Measurements from ENCODE around the gene PADI3. TPM values are rescaled to one million over a fixed set of nuclear protein-coding genes. Genes with fewer than 3 reads are reported as not detected.

Gene PADI3
- not detected for total RNA-seq
- under 1 TPM in 1 of 3 donors, not detected in 2; 0.51 TPM for polyA plus RNA-seq

DNA sequence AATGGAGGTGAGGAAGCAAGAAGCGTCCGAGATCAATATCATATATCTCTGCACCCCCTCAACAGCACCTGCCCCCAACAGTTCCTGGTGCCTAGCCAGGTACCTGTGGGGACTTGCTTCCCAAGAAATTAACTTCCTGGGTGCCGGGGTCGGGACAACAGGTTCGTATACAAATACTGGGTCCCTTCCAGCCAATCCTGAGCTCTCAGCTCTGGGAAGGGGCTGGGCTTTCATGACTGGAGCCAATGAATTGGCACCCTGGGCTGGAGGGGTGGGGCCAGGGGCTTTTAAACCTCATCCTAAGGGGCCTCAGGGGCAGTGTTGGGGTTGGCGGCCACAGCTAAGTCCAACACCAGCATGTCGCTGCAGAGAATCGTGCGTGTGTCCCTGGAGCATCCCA, at the start of gene PADI3:
Gene PADI3 (plus strand): TSS at position 318 of the 400 bp plus-strand sequence. CDS start 40 bp downstream, at position 358.
- peaks cover 0 to 8% (median 0%) of the 10 kb centered on the region in 3 donors for H3K27me3 ChIP-seq
- TF ChIP-seq POLR2A (IDR thresholded peaks at IDR 0.05): no peak
- H3K4me3 ChIP-seq: no peak within 1 kb of the TSS
- WGBS, 2 donors: 75 to 81% methylated on average over 9 of the region's 9 CpGs
- no peak for DNase-seq
- no peaks in the 10 kb centered on the region for H3K9me3 ChIP-seq
- intact Hi-C loops (cut with DNase I): no loop called here
- H3K4me1 ChIP-seq: no peaks in the 10 kb centered on the region
- no peaks in the 10 kb centered on the region for H3K36me3 ChIP-seq
- no peak within 1 kb of the TSS for H3K27ac ChIP-seq

- H3K4me3 ChIP-seq: no peak overlapping the region
- H3K9me3 ChIP-seq: no peaks in the 10 kb centered on the region
- H3K36me3 ChIP-seq: no peaks in the 10 kb centered on the region
- H3K4me1 ChIP-seq: no peaks in the 10 kb centered on the region
- peak; percentile 9 for DNase-seq
- H3K27ac ChIP-seq: no peak overlapping the region
- intact Hi-C loops (cut with DNase I): no loop called here
- no peak for TF ChIP-seq POLR2AphosphoS5 (IDR thresholded peaks at IDR 0.05)
- no peak for TF ChIP-seq POLR2A (IDR thresholded peaks at IDR 0.05)
- no peak for TF ChIP-seq EP300 (IDR thresholded peaks at IDR 0.05)
- TF ChIP-seq CTCF (IDR thresholded peaks at IDR 0.05): no peak
- WGBS, 2 donors: 72 to 84% methylated on average over 9 of the region's 9 CpGs
- no peaks in the 10 kb centered on the region for H3K27me3 ChIP-seq
Observed at GRCh38 chr1:17199267-17200044, 49.4 kb upstream of the PADI3 start.

DNA sequence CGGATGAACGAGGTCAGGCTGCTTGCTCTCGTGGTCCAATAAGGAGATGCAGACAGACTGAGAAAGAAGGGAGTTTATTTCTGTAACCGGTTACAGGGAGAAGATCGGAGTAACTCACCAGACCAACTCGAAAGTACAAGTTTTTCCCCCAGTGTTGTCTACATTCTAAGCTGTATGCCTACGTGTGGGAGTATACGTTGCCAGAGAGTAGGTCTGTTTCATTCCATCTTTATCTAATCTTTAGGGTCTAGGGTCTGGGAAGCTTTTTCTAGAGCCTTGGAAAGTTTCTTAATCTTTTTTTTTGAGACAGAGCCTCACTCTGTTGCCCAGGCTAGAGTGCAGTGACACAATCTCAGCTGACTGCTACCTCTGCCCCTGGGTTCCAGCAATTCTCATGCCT, 48.7 kb upstream of the PADI3 start:
- intact Hi-C loops (cut with DNase I): no loop called here
- H3K36me3 ChIP-seq: no peaks in the 10 kb centered on the region
- DNase-seq: no peak
- H3K9me3 ChIP-seq: no peaks in the 10 kb centered on the region
- 86 to 91% methylated on average over 8 of the region's 8 CpGs for WGBS, 2 donors
- TF ChIP-seq CTCF (IDR thresholded peaks at IDR 0.05): no peak
- no peak for TF ChIP-seq EP300 (IDR thresholded peaks at IDR 0.05)
- no peak for TF ChIP-seq POLR2AphosphoS5 (IDR thresholded peaks at IDR 0.05)
- TF ChIP-seq POLR2A (IDR thresholded peaks at IDR 0.05): no peak
- no peak overlapping the region for H3K4me3 ChIP-seq
- H3K27ac ChIP-seq: no peak overlapping the region
- no peaks in the 10 kb centered on the region for H3K4me1 ChIP-seq
- no peaks in the 10 kb centered on the region for H3K27me3 ChIP-seq

DNA sequence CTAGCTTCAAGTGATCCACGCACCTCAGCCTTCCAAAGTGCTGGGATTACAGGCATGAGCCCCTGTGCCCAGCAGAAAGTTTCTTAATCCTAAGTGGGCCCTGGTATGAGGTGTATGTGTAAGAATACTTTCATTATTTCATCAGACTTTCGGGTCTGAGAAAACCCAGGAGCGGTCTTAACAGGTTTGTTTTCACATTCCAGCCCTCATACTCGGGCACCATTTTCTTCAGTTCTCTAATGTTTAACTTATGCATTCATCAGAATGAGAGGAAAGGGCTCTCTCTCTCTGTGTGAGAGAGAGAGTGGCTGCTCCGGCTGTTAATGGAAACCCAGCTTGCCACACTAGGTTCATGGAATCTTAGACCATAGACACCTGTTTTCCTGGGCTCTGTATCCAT, 48.1 kb upstream of the PADI3 start:
- TF ChIP-seq POLR2A (IDR thresholded peaks at IDR 0.05) (no peak), EP300 (IDR thresholded peaks at IDR 0.05) (no peak), CTCF (IDR thresholded peaks at IDR 0.05) (no peak), POLR2AphosphoS5 (IDR thresholded peaks at IDR 0.05) (no peak)
- no peak for DNase-seq
- no peaks in the 10 kb centered on the region for H3K9me3 ChIP-seq
- intact Hi-C loops (cut with DNase I): no loop called here
- no peaks in the 10 kb centered on the region for H3K36me3 ChIP-seq
- WGBS, 2 donors: 78 to 84% methylated on average over 5 of the region's 5 CpGs
- no peak overlapping the region for H3K27ac ChIP-seq
- no peaks in the 10 kb centered on the region for H3K4me1 ChIP-seq
- no peaks in the 10 kb centered on the region for H3K27me3 ChIP-seq
- no peak overlapping the region for H3K4me3 ChIP-seq

DNA sequence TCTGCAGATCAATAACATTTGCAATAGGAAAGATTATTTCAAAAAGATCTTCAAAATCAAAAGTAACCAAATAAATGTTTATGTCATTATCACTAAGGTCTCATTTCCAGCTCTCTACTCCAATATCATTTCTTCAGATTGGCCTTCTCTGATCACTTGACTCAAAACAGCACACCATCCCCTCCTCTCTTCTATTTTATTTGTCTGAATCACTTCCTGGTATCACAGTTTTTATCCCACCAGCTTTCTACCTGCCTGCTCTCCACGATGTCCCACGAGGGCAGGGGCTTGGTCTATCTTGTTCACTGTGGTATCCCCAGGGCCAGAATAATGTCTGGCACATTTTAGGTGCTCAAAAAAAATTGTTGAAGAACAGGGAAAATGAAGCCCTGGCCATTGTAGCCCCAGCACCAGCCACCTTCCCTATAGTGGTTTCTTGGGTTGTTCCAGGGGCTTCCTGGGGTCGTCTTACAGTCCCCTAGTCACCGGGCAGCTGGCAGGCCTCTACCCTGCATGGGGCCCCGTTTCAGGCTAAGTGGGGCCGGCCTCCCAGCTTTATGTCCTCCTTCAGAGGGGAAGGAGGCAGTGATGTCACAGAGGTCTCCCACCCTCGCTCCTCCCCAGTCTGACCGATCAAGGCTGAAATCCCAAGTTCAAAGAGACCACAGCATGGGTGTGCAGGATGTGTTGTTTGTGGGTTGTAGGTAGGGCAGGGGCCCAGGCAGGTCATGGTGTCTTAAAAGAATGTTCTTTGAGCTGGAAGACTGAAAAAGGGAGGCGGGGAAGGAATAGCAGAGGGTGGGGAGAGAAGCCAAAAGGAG, 47.5 kb upstream of the PADI3 start:
- Histone ChIP-seq H3K27ac (no peak overlapping the region), H3K4me1 (no peaks in the 10 kb centered on the region), H3K9me3 (no peaks in the 10 kb centered on the region), H3K27me3 (no peaks in the 10 kb centered on the region), H3K36me3 (no peaks in the 10 kb centered on the region), H3K4me3 (no peak overlapping the region)
- no peak for TF ChIP-seq CTCF (IDR thresholded peaks at IDR 0.05)
- TF ChIP-seq POLR2AphosphoS5 (IDR thresholded peaks at IDR 0.05): no peak
- no peak for TF ChIP-seq EP300 (IDR thresholded peaks at IDR 0.05)
- no peak for TF ChIP-seq POLR2A (IDR thresholded peaks at IDR 0.05)
- WGBS, 2 donors: 43 to 73% methylated on average over 9 of the region's 9 CpGs
- peak; percentile 60 for DNase-seq
- intact Hi-C loops (cut with DNase I): no loop called here
